ENCODE data around the gene DPP10. TPM values are rescaled to one million over a fixed set of nuclear protein-coding genes. Genes with fewer than 3 reads are reported as not detected.

DPP10 gene
- total RNA-seq, 1 donor from 2014 or later: 0.33 TPM

DNA sequence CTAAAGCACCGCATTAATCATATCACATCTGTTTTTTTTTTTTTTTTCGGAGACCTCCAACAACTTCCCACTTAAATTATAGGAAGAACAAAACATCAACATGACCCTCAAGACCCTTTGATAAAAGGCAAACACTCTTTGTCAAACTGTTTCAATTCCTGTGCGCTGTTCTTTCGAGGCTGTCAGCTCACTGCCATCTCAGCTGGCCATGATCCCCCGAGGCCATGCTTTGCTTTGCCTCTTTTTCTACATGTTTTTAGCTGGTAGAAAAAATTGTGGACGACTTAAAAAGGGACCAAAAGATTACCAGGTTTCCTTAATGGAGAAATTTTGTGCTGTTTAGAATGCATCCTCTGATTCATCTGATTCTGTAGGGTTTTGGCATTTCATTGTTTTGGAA lies 138.2 kb downstream of the DPP10 start:
- no peak for ATAC-seq
- no peak for DNase-seq (ENCODE audit: low spot score)

DNA sequence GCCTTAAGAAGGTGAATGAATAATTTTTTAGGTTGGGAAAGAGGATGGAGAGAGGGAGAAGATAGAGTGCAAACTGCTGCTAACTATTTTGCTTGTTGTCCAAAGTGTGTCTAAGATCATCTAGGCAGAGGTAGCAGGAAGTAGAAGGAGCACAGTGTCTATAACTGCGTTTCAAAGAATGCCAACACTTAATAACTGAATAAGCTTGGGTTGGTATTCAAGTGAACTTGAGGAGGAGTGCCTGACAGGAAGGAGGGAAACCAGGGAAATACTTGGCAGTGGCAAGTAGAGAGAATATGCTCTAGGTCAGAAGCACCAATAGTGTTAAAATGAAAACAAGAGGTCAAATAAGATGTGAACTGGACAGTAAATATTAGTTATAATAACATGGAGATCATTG lies 155.9 kb downstream of the DPP10 start:
- no peak for DNase-seq (ENCODE audit: low spot score)
- ATAC-seq: no peak

DNA sequence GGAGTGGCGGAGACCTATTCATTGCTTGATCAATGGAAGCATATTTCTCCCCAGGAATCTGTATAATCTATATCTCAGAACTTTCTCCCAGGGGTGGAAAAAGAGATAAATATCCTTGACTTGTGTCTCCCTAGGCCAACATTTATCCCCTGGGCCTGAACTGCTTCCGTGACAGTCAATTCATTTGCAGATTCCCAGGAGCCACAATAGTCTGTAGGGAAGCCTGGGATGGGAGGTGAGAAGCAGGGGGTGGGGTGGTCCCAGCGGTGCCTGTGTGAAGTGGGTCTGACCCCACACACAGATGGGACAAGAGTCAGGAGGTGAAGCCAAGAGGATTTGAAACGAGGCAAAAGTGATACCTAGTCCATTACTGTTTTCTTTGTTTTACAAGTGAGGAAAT lies 166.8 kb downstream of the DPP10 start:
- ATAC-seq: no peak
- no peak for DNase-seq (ENCODE audit: low spot score)

DNA sequence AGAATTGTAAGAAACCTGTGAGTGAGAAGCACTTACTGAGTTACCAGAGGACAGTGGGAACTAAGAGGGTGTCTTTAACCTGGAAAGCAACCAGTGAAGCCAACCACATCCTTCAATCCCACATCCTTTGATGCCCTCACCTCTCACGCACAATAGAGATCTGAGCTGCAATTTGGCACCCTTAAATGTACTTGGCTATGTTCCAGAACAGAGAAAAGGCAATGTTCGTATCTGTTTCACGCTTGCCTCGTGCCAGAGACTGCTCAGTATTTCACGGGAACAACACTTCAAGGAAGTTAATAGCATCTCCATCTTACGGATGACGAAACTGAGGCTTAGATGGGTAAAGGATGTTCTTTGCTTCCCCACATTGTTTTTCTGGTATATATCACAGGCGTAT lies 167.4 kb downstream of the DPP10 start:
- DNase-seq (ENCODE audit: low spot score) (no peak), ATAC-seq (no peak)

DNA sequence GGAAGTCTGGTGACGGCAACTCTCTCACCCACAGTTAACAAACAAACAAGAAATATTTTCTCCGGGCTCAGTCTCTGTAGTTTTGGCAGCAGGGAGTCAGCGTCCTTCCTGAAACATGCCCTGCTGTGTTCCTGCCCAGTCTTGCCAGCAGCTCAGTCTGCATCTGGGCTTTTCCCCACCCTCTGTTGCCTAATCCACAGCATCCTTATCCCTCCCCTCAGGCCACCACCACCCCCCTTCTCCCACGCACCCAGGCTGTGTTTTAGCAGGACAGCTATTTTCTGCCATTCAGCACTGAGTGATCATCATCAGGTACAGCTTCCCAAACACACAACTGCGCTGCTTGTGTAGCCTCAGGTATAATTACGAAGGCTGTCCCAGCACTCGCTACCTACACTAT lies 168.2 kb downstream of the DPP10 start:
- DNase-seq (ENCODE audit: low spot score) (no peak), ATAC-seq (no peak)

DNA sequence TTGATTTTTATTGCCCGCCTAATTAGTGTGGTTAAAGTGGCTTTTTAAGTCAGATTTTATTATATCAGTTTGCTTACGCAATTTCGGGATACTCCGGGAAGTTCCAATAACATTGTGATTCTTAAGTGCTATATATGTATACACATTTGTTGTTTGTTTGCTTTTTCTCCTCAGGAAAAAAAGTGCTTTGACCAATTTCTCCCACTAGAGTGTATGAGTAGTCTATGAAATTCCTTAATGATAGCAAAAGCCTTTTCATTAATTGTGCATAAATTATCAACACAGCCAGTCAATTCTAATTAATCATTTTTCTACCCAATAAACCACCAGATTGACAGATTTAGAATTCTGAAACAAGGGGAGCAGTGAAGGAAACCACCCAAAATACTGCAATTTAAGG lies 172.2 kb downstream of the DPP10 start:
- ATAC-seq (no peak), DNase-seq (ENCODE audit: low spot score) (no peak)

DNA sequence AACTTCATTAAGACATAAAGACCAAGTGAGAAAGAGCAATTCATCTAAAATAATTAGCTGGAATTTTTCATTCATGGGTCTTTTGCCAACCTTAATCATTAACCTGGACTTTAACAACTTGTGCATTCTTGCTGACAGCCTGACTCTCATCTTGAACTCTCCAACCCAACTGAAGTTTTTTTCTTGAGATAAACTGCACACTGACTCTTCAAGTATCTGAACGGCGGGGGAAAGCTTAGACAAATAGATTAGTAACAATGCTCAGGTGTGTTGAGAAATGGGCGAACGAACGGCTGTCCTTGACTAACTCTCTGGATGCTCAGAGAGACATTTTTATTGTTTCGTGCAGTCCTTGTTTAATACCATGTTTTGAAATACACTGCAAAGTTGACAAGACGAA lies 186.0 kb downstream of the DPP10 start:
- ATAC-seq: no peak
- no peak for DNase-seq (ENCODE audit: low spot score)

DNA sequence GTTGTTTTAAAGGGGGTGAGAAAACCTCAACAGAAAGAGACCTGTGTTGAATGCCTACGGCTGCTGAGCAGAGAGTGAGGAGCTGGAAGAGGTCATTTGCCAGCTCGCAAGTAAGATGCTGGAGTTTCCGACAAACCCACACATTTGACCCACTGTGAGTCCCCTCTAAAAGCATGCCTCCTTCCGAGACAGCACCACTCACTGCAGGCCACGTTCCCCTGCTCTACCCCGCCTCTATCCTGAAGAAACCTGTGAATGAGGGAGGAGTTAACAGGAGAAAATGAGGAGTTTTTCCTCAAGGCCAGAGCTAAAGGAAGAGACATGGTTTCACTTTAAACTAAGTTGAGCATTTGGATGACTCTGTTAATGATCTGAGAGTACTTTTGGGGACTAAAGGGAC lies 188.7 kb downstream of the DPP10 start:
- no peak for DNase-seq (ENCODE audit: low spot score)

DNA sequence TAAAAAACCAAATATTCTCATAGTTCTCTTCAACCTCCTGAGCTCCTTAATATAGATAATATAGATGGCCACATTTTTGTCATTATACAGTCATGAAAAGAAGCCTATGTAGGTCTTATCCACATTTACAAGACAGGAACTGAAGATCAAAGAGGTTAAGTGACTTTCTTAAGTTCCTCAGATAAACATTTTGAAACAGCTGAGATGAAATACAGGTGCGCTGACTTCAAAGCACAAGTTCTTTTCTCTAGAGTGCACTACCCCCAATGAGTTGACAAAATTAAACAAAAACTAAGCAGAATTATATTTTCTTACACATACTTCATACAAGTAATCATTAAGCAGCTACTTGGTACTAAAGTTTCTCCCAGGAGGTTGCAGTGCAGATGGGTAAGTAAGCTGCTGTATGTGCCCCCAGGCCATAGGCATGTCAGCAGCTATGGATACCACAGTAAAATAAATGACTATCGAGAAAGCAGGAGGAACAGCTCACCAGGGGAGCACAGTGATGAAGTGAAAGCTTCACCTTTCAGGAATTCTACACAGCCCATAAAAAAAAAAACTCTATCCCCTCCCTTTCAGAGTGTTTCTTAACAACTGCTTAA lies 199.8 kb downstream of the DPP10 start:
- ATAC-seq (no peak), DNase-seq (ENCODE audit: low spot score) (no peak)

More for the DNA sequence above, 188.7 kb downstream of the DPP10 start:
- no peak for ATAC-seq

DNA sequence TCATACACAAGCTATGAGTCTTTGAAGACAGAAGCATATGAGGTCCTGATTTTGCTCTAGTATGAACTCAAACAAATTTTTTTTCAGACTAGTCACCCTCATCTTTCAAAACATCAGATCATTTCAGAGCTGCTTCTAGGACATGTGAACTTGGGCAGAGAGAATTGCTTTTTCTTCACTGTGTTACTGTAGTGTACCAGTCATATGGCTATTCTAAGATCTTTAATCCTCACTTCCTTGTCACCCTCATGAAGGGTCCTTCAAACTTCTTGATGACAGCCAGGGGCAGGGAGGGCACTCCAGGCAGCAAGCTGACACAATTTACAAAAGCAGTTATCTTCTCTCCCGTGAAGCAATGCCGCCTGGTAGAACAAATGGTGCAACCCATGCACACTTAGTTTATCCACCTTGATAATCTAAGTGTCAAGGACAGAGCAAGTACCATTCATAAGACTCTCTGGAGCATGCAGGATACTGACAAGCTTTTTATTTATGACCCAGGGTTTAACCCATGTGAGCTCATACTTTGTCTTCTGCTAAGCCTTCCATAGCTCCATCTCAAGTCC lies 200.6 kb downstream of the DPP10 start:
- no peak for ATAC-seq

DNA sequence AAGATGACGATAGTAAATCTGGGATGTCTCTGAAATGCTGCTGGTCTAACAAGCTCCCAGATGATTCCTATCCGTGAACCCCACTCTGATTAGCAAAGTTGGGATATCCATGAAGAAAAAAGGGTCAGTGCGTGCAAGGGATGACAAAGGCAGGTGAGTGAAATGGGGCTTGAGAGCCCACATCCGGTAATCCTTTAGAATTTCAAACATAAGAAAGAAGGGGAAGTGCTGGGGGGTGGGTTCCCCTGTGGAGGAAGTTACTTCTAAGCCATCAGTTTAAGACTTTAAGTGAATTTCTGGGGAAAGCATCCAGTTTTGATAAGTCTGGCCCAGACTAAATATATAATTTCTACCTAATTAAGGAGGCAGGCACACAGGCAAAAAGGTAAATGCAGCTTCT lies 209.5 kb downstream of the DPP10 start:
- ATAC-seq (no peak), DNase-seq (ENCODE audit: low spot score) (no peak)

More for the DNA sequence above, 200.6 kb downstream of the DPP10 start:
- no peak for DNase-seq (ENCODE audit: low spot score)

DNA sequence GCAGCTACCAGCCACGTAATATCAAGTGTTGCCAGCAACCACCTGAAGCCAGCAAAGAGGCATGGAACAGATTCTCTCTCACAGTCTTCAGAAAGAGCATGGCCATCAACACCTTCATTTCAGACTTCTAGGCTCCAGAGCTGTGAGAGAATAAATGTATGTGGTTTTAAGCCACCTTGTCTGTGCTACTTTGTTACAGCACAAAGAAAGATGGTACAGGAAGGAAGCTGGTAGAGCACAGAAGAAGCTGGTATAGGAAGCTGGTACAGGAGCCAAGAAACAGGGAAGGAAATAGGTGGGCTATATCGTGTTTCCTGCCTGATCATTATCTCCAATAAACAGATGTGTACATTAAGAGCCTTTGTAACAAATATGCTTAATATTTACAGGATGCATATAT lies 217.4 kb downstream of the DPP10 start:
- DNase-seq (ENCODE audit: low spot score): no peak
- no peak for ATAC-seq

DNA sequence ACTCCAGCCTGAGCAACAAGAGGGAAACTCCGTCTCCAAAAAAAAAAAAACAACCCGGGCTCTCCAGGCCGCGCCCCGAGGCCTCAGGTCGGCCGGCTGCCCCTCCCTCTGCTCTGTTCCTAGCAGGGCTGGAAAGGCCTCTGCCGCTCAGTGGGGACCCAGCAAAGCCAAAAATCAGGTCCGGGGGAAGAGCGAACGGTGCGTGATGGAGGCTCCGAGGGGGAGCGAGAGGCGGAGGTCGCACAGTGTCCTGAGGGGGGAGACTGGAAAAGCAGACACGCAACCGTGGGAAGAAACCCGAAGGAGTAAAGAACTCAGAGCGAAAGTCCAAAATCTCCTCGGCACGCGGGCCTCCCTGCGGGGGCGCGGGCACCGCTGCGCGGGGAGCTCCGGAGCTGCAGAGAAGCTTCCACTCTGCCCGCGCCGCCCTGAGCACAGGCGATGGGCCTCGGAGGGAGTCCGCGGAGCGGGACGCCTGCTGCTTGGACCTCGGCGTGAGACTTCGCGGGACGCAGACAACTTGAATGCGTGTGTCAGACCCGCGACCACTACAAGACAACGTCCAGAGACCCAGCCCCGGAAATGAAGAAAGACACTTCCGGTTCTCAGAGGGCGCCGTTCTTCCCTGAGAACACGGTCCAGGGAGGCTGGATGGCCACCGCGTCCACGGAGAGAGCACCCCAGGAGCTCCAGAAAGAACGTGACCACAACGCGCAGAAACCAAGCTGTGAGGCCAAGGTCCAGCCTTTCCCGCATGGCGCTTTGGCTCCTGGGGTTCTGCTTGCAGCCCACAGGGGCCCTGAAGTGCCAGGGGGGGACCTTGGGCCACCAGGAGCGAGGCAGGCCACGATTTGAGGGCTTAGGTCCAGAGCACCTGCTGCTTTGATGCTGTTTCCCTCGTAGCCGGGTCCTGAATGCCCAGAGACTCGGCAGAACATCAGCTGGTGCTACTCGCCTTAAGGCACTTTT lies 219.8 kb downstream of the DPP10 start:
- ATAC-seq (no peak), DNase-seq (ENCODE audit: low spot score) (no peak)

DNA sequence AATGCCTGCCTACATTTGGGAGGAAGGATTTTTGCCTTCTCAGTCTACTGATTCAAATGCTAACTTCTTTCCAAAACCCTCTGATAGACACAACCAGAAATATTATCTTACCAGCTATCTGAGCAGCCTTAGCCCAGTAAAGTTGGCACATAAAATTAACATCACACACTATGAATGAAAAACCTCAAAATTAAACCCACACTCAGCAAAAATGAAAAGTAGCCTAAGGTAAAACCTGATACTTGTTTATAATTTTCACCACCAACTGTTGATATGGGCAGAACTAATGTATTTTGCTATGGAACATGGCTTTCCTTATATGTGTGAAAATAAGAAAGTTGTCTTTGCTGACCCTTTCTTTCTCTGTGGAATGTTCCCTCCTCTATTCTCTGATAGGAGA lies 226.0 kb downstream of the DPP10 start:
- no peak for DNase-seq (ENCODE audit: low spot score)
- ATAC-seq: no peak

DNA sequence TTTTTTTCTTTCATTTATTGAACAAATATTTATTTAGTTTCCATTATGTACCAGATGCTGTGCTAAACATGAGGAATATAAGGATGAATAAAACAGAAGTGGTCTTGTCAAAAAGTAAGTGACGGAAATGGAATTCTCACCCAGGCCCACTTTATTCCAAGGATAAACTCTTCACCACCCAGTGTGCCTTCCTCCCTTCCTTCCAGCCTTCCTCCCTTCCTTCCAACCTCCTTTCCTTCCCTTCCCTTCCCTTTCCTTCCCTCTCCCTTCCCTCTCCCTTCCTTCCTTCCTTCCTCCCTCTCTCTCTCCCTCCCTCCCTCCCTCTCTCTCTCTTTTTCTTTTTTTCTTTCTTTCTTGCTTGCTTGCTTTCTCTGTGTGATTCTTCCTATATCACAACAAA lies 240.8 kb downstream of the DPP10 start:
- DNase-seq (ENCODE audit: low spot score) (no peak), ATAC-seq (no peak)

DNA sequence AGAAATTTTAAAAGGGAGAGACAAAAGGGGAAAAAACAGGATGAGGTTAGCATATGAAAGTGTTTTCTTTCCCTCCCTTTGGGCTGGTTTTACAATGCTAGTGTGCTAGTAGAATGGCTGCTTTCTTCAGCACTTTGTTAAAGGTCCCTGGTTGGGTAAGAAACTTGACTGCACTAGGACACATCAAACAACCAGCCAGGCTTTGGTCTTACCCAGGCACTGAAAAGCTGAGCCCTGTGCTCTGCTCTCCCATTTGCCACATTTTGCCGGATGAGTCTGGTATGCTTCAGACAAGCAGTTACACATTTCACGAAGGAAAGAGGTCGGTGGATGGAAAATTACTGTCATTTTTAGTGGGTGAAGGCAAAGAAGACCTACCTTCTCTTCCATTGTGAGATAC lies 242.0 kb downstream of the DPP10 start:
- ATAC-seq: no peak

DNA sequence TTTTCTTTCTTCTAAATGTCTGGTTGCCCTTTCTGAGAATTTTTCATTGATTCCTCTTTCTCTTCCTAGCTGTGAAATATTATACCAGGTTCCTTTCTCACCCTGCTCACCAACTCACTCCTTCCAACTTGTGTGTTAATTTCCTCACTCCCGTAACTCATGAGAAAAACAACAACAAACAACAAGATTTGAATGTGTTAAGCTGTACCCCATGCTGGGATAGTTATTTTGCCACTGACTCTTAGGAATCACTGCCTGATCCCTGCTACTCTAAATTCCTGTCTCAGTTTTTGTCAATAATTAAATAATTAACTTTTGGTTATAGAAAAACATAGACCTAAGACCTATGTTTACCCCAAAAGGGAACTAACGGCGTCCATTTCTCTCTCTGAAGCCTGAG lies 242.7 kb downstream of the DPP10 start:
- ATAC-seq (no peak), DNase-seq (ENCODE audit: low spot score) (no peak)

More for the DNA sequence above, 242.0 kb downstream of the DPP10 start:
- DNase-seq (ENCODE audit: low spot score): no peak

DNA sequence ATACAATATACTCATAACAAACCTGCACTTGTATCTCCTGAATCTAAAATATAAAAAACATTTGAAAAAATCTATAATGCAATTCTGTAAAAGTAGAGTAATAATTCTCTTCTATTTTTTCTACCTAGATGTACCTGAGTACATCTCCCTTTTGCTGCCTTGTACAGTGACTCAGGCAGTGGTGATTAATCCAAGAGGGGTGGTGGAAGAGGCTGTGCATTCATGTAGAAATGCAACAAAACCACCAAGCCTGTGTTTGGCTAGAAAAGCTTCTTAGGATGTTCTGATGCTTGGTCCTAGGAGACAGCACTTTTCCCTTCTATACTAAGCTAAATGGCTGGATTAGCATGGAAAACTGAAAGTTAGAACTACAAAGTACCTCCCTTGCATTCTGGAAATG lies 245.8 kb downstream of the DPP10 start:
- ATAC-seq: no peak
- DNase-seq (ENCODE audit: low spot score): no peak

DNA sequence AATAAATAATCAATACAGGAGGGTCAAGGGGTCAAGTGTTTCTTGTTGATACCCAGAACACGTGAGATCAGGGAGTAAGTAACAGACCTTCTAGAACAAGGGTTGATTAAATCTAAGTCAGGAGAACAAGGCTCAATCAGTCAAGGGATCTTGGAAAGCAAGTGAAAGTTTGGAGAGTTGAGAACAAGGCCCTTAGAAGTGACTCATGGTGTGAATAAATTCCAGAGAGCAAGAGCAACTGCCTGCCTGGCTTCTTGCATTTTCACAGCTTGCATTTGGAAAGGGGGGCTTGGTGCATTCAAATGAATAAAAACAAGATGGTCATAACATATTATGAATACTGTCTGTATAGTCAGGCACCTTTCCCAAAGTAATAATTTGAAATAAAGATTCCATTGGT lies 256.1 kb downstream of the DPP10 start:
- ATAC-seq (no peak), DNase-seq (ENCODE audit: low spot score) (no peak)

DNA sequence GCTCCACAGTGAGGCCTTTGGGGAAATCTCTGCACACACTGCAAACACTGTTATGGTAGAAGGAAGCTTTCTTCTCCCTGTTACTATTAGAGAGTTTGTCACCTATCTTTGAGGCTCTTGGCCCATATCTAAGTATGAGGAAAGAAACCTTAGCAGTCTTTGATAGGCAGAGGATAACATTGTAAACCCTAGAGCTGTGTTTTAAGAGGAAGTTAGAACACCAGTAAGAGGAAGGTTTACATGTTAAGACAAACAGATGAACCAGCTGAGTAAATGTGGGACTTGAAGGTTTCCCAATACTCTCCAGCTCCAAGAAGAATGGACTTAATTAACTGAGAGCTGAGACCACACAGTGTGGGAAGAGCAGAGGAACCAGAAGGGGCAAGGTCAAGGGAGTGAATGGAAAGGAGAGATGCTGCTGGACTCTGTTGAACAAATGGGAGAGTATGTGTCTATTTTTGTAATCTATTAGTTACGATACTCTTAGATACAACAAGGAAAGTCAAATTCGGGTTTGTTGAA lies 257.0 kb downstream of the DPP10 start:
- DNase-seq (ENCODE audit: low spot score) (no peak), ATAC-seq (no peak)

DNA sequence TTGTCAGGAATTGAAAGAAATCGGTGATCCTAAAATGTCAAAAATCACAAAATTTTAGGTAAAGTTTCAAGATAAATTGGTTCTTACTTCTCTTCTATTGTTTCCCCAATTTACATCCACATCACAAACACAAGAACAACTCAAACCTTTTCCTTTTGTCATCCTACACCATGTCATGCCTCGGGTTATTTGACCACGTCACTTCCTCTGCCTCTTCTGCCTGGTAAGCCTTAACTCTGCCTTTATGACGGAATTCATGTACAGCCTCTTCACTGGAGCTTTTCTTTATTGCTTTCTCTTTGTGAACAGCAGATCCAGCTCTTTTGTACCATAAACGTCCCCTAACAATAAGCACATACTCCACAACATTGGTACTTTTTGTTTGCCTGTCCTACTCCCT lies 258.0 kb downstream of the DPP10 start:
- DNase-seq (ENCODE audit: low spot score) (no peak), ATAC-seq (no peak)
